HCT116 (cell line): ENCODE data around the gene RPS10.

ENCODE experiments used
- CEBPB ChIP-seq: IDR thresholded peaks from 2 replicates; pipeline ENCODE4 v1.6.1; 2012; ENCODE audit warnings: low read depth
- CTCF ChIP-seq, 3 experiments: fragments of 200-600 bp in 1 of 3; sonication (generic) in 1 of 3; IDR thresholded peaks in 2 of 3; conservative IDR thresholded peaks in 1 of 3; 2 replicates each; pipeline ENCODE4 v1.5.1; 2012 to 2017; ENCODE audit warnings: low read depth in 2 of 3, low read length in 2 of 3, antibody characterized with exemption in 1 of 3, borderline replicate concordance in 1 of 3, control low read depth in 1 of 3, mild to moderate bottlenecking in 1 of 3, mixed read lengths in 1 of 3, mixed run types in 1 of 3, moderate library complexity in 1 of 3; ENCODE audit not compliant: insufficient read depth in 1 of 3
- ELF1 ChIP-seq: IDR thresholded peaks from 2 replicates; pipeline ENCODE4 v1.6.1; 2012; ENCODE audit warnings: low read depth, borderline replicate concordance
- JUND ChIP-seq: IDR thresholded peaks from 2 replicates; pipeline ENCODE4 v1.6.1; 2012
- MAX ChIP-seq: IDR thresholded peaks from 2 replicates; pipeline ENCODE4 v1.6.1; 2012
- POLR2A ChIP-seq: IDR thresholded peaks from 2 replicates; pipeline ENCODE4 v1.7.0; 2011; ENCODE audit warnings: borderline replicate concordance; ENCODE audit not compliant: insufficient read depth, insufficient read length; ENCODE audit errors: extremely low read depth
- POLR2AphosphoS5 ChIP-seq: IDR thresholded peaks from 2 replicates; pipeline ENCODE4 v1.6.1; 2011; ENCODE audit warnings: mild to moderate bottlenecking, low read depth, low read length, moderate library complexity
- RAD21 ChIP-seq: IDR thresholded peaks from 2 replicates; pipeline ENCODE4 v1.6.1; 2012; ENCODE audit warnings: low read depth, mild to moderate bottlenecking
- YY1 ChIP-seq: IDR thresholded peaks from 2 replicates; pipeline ENCODE4 v1.6.1; 2011; ENCODE audit warnings: low read length, low read depth, moderate library complexity, mild to moderate bottlenecking; ENCODE audit not compliant: insufficient replicate concordance; ENCODE audit errors: extremely low read depth

- TF ChIP-seq POLR2AphosphoS5 (no peak), CEBPB (no peak), MAX (no peak), CTCF (IDR thresholded peaks at IDR 0.05 in 2 of 3, conservative IDR thresholded peaks at IDR 0.05 in 1 of 3; ENCODE audit: borderline replicate concordance in 1 of 3, insufficient read depth in 1 of 3, low read depth in 2 of 3, low read length in 2 of 3) (no peak), POLR2A (no peak), JUND (no peak), YY1 (no peak), RAD21 (no peak), ELF1 (no peak)
These were observed 11.7 kb upstream of the RPS10 start for GRCh38 chr6:34437644-34437970.
